IPS-NIHi7 (cell line): ENCODE data around the gene RBM28.
"Not testable (repeated sequence)": the region's sequence is repeated elsewhere in the genome, so short reads cannot be mapped to it uniquely, and the experiment has no call there.

ENCODE experiments used
- DNase-seq: peaks from one replicate; pipeline ENCODE4 v3.0.0; 2012; ENCODE audit warnings: mixed read lengths; ENCODE audit errors: extremely low spot score

The RBM28 gene

GRCh38 chr7:128350708-128351295 is 7.1 kb upstream of the RBM28 start:
- DNase-seq, result no peak

DNA sequence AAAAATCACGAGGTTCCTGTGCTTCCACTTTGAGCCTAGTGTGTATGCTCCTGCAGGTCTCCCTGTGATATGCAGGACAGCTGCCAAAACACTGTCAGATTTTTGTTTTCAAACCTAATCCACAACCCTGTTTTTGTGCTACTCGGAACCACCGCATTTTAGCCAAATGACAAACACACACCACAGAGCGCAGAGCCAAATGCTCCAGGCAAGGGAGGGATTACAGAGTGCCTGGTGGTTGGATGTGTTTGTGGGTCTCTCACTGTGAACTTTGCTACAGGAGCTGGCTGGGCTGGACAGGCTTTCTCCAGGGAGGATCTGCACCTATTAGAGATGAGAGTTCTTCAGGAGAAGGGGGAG is 5.7 kb upstream of the RBM28 start:
- no peak for DNase-seq

DNA sequence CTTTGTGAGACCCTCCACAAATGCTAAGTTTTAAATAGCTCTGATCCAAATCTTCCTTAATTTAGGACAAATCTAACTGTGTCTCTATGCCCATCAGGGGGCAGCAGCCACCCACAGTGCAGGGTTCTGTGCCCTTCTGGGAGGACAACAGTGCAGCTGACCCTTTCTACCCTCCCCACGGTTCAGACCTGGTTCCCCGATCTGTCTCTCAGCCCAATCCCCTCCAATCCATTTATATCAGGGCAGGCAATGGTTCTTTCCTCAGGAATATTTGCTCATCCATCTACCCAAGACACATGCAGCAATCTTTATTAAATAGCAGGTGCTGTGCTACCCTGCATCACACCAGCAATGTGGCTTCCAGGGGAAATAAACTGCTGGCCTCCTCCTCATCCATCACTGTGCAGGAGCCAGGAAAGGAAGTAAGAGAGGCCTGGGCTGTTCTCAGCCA is 4.0 kb upstream of the RBM28 start:
- DNase-seq, result peak; percentile 51

GRCh38 chr7:128344431-128344774 is 695 bp upstream of the RBM28 start:
- no peak for DNase-seq

GRCh38 chr7:128341733-128342132 is 2.0 kb downstream of the RBM28 start:
- no peak for DNase-seq

- DNase-seq, result no peak
Observed at GRCh38 chr7:128335730-128336129, 8.0 kb downstream of the RBM28 start.

- no peak for DNase-seq
Observed at GRCh38 chr7:128324368-128324680, 19.4 kb downstream of the RBM28 start.

- no peak for DNase-seq
Observed at GRCh38 chr7:128323459-128324367, 20.0 kb downstream of the RBM28 start.

GRCh38 chr7:128323040-128323439 is 20.7 kb downstream of the RBM28 start:
- DNase-seq, result no peak

GRCh38 chr7:128322040-128322643 is 21.6 kb downstream of the RBM28 start:
- peak; percentile 38 for DNase-seq

- DNase-seq, result no peak
Observed at GRCh38 chr7:128321044-128321422, 22.7 kb downstream of the RBM28 start.

GRCh38 chr7:128318691-128319090 is 25.0 kb downstream of the RBM28 start:
- DNase-seq, result no peak

GRCh38 chr7:128311013-128311412 is 32.7 kb downstream of the RBM28 start:
- no peak for DNase-seq

- DNase-seq, result no peak
Observed at GRCh38 chr7:128310499-128310898, 33.2 kb downstream of the RBM28 start.

DNA sequence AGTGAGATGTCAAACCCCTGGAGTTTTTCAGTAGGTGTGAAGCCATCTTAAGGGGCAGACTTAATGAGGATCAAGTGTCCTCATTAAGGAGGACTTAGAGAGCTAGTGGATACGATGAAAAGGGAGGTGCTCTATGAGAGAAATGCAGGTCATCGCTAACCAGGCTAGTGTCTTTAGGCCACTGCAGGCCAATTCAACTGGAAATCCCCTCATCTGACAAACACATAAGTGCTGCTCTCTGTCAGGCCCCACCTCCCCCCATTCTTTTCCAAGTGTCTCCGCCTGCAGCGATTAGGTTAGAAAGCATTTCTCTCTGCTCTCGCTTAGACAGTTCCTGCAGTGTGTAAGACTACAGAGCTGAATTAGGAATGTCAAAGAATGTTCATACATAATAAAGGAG is 33.7 kb downstream of the RBM28 start:
- no peak for DNase-seq

- no peak for DNase-seq
Observed at GRCh38 chr7:128309124-128309523, 34.6 kb downstream of the RBM28 start.

DNA sequence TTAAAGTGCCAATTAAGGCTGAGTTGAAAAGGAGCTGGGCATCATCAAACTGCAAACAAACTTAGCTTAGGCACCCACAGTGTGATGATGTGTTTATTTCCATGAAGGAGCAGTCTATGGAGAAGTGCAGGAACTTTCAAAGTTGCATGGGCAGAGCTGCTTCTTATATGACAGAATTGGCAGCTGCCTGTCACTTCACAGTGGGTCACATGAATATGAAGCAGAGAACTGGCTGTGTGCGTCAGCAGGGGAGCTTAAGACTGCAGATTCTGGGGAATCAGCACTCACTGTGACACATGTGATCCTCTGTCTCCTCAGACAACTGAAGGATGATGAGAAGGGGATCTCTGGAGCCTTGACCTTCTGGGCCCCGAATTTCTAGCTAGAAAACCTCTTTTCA is 36.6 kb downstream of the RBM28 start:
- DNase-seq, result no peak

DNA sequence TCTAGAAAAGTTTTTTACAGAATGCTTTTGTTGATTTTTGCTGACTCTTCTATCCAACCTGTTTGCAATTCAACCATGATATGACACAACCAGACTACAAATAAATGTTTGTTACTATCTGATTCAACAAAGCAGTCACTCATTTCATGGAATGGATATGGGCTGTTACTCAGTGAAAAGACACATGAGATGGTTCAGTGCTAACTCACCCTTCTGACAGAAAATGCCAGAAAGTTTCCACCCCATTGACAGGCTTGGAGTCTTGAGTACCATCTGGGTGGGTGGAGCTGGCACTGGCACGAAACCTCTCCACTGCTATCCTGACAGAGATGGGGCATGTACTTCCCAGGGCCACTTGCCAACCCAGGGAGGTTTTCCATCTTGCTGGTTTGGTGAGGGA is 39.5 kb downstream of the RBM28 start:
- no peak for DNase-seq

- no peak for DNase-seq
Observed at GRCh38 chr7:128303643-128304042, 40.1 kb downstream of the RBM28 start.

- no peak for DNase-seq
Observed at GRCh38 chr7:128303133-128303532, 40.6 kb downstream of the RBM28 start.

- DNase-seq, result no peak
Observed at GRCh38 chr7:128302139-128302538, 41.6 kb downstream of the RBM28 start.

DNA sequence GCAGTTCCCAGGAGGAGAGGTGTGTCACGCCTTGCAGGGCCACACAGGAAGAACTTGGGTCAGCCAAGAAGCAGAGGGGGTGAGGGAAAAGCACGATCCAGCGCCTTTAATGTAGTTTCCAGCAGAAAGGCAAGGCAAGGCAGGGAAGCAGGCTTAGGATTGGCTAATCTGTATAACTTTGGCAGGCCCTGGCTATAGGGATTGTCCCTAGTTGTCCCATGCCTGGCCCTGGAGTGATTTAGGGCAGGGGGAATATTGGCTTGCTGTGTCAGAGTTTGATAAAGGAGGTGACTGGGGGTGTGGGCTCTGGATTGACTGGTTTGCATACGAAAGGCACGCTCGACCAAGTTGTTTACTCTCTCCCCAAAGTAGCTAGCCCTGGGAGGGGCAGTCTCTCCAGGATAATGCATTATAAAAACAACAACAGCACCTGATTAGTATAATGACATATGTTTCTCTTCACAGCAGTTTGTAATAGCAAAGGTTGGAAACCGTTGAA is 44.5 kb downstream of the RBM28 start:
- DNase-seq, result peak; percentile 51

DNA sequence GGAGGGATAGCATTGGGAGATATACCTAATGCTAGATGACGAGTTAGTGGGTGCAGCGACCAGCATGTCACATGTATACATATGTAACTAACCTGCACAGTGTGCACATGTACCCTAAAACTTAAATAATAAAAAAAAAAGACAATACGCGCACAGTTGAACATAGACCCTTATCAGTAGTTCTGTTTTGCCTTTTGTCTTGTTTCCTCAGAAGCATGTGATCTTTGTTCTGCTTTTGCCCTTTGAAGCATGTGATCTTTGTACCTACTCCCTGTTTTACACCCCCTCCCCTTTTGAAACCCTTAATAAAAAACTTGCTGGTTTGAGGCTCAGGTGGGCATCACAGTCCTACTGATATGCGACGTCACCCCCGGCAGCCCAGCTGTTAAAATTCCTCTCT is 45.7 kb downstream of the RBM28 start:
- DNase-seq, result not testable (repeated sequence)
